C4-2B (cell line): ENCODE data around the gene VSIG10.

ENCODE experiments used
- CTCF ChIP-seq: fragments of 450-650 bp; conservative IDR thresholded peaks from 2 replicates; pipeline ENCODE4 v1.5.1; 2017; ENCODE audit warnings: mild to moderate bottlenecking
- ZFX ChIP-seq: fragments of 450-650 bp; IDR thresholded peaks from 2 replicates; pipeline ENCODE4 v1.6.1; 2017

- no peak for TF ChIP-seq CTCF
- TF ChIP-seq ZFX, result no peak
Measured at GRCh38 chr12:118058881-118059280, 44.9 kb downstream of the VSIG10 start.
